GM20431 (cell line): ENCODE measurements around the gene SLC4A2.

Experiments used
- in situ Hi-C: fragments of 300-500 bp; cut with MseI, MboI; formaldehyde crosslinking; loops from one replicate; pipeline ENCODE4 v1.15.0; 2020; ENCODE audit warnings: low sequenced_read_pairs; ENCODE audit not compliant: unreplicated experiment

SLC4A2 gene

DNA sequence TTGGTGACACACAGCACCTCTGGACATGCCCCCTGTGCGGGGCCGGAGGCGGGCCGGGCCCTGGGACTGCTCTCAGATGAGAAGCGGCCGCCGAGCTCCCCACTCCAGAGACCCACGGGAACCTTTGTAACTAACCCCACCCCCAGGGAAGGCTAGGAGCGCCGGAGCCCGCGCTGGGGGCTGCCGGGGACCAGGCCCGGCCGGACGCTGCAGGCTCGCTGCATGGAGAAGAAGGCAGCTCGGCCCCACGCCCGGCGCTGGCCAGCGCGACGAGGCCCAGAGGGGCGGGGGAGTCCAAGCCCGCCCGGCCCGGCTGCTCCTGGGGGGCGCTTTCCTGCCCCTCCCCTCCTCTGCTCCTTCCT is 63.4 kb downstream of the SLC4A2 start:
- in situ Hi-C loops: no loop called here

DNA sequence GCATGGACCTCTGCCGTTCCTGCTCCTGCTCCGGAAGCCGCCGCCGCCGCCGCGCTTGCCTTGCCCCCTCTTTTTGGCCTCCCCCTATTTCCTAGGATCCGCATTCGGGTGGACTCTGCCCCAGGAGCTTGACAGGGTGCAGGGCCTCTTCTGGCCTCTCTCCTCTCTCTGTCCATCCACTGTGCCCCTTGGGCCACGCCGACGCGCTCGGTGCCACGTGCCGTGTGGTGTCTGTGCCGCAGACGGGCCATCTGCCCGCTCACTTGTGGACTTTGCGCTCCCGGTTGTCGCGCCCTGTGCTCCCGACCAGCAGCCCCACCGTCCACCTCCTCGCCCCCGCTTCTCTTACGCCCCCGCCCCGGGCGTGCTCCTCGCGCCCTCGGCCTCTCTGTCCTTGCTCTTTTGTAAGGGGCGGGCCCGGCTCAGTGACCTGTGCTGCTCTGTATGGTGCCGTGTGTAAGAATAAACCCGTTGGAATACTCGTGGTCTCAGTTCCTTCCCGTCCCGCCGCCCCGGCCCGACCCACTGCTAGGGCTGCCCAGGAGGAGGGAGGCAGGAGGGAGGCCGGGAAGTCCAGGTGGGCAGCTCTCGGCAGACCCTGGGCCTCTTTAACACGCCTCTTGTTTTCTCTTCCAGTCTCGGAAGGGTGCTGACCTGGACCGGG is 63.9 kb downstream of the SLC4A2 start:
- in situ Hi-C loops: no loop called here

GRCh38 chr7:151123822-151124464 is 64.6 kb downstream of the SLC4A2 start:
- in situ Hi-C loops: no loop called here

DNA sequence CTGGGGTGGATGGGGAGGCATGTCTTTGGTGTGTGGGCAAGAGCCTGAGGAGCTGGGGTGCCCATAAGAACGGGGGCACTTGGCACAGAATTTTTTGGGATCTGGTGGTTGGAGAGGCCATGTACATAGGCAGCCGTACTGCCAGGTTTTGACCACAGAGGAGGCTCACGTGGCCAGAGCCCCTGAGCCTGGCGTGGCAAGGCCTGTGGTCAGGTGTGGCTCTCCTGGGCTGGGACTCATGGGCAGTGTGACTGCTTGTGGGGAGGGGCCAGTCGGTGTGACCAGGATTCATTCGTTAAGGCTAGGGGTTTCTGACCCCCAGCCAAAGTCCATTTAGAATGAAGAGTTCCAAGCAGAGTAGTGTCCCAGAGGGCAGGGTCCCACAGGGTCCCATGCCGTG is 65.1 kb downstream of the SLC4A2 start:
- in situ Hi-C loops: no loop called here

- in situ Hi-C loops: no loop called here
These were observed 65.6 kb downstream of the SLC4A2 start for GRCh38 chr7:151124899-151125399.

- in situ Hi-C loops: no loop called here
These were observed 66.1 kb downstream of the SLC4A2 start for GRCh38 chr7:151125470-151125845.

GRCh38 chr7:151125846-151126481 is 66.6 kb downstream of the SLC4A2 start:
- in situ Hi-C loops: no loop called here
